HFF-Myc (cell line): ENCODE results near the gene KRTAP10-11.

ENCODE experiments used
- DNase-seq: peaks from one replicate; pipeline ENCODE4 v3.0.0-alpha.2; 2011; ENCODE audit warnings: low read depth; ENCODE audit errors: extremely low read depth
- H3K4me3 ChIP-seq: replicated peaks from 2 replicates; pipeline ENCODE4 v1.5.1; 2011; ENCODE audit warnings: low read depth, mild to moderate bottlenecking, control low read depth, low read length
- CTCF ChIP-seq: IDR thresholded peaks from 2 replicates; pipeline ENCODE4 v1.5.1; 2012; ENCODE audit warnings: mild to moderate bottlenecking, low read depth, low read length, control low read depth; ENCODE audit errors: missing control alignments

The KRTAP10-11 gene

GRCh38 chr21:44671911-44672310 is 25.7 kb downstream of the KRTAP10-11 start:
- H3K4me3 ChIP-seq: no peak overlapping the region
- TF ChIP-seq CTCF: no peak
- no peak for DNase-seq

- no peak overlapping the region for H3K4me3 ChIP-seq
- DNase-seq: no peak
- no peak for TF ChIP-seq CTCF
Measured at GRCh38 chr21:44677881-44678280, 31.7 kb downstream of the KRTAP10-11 start.

- TF ChIP-seq CTCF: no peak
- DNase-seq: no peak
Measured at GRCh38 chr21:44681152-44681551, 34.9 kb downstream of the KRTAP10-11 start.

GRCh38 chr21:44681861-44682579 is 35.8 kb downstream of the KRTAP10-11 start, which contains the start of gene KRTAP12-1:
KRTAP12-1 (minus strand) TSS chr21:44682163; CDS start chr21:44682123, 40 bp downstream.
- no peak within 1 kb of the TSS for H3K4me3 ChIP-seq
- DNase-seq: no peak
- no peak for TF ChIP-seq CTCF

More at GRCh38 chr21:44681152-44681551, 34.9 kb downstream of the KRTAP10-11 start:
- no peak overlapping the region for H3K4me3 ChIP-seq

GRCh38 chr21:44682580-44683151 is 36.5 kb downstream of the KRTAP10-11 start:
- H3K4me3 ChIP-seq: no peak overlapping the region
- TF ChIP-seq CTCF: no peak
- DNase-seq: no peak

GRCh38 chr21:44684077-44684476 is 37.9 kb downstream of the KRTAP10-11 start:
- H3K4me3 ChIP-seq: no peak overlapping the region
- DNase-seq: no peak

More at GRCh38 chr21:44684077-44684476, 37.9 kb downstream of the KRTAP10-11 start:
- TF ChIP-seq CTCF: no peak
